Adipose tissue (tissue), 3 donors: ENCODE measurements around the gene EDIL3. TPM values are rescaled to one million over a fixed set of nuclear protein-coding genes. Genes with fewer than 3 reads are reported as not detected.

Experiments used
- H3K27ac ChIP-seq: one replicate; pipeline ENCODE4 v1.5.1; 2013; ENCODE audit warnings: low read depth, low read length
- WGBS, 3 donors: extraction: QIAGEN DNeasy Blood & Tissue Kit; methylation state at CpG; one replicate each; pipeline ENCODE4 v1.1.7; 2013; 5-methylcytosine and 5-hydroxymethylcytosine counted together
- polyA plus RNA-seq, 3 donors: library from polyadenylated mRNA; stranded (reverse); fragments of 200-250 nt; gene quantifications; one replicate each; pipeline ENCODE4 v1.2.3, GENCODE V29; 2013
- donor health status: healthy with polysubstance abuse.
- donor health status: Bipolar disorder and iron deficiency.
- donor health status: healthy.

The EDIL3 gene
- polyA plus RNA-seq, 3 donors, result 1.0 to 2.8 (median 1.6) TPM

DNA sequence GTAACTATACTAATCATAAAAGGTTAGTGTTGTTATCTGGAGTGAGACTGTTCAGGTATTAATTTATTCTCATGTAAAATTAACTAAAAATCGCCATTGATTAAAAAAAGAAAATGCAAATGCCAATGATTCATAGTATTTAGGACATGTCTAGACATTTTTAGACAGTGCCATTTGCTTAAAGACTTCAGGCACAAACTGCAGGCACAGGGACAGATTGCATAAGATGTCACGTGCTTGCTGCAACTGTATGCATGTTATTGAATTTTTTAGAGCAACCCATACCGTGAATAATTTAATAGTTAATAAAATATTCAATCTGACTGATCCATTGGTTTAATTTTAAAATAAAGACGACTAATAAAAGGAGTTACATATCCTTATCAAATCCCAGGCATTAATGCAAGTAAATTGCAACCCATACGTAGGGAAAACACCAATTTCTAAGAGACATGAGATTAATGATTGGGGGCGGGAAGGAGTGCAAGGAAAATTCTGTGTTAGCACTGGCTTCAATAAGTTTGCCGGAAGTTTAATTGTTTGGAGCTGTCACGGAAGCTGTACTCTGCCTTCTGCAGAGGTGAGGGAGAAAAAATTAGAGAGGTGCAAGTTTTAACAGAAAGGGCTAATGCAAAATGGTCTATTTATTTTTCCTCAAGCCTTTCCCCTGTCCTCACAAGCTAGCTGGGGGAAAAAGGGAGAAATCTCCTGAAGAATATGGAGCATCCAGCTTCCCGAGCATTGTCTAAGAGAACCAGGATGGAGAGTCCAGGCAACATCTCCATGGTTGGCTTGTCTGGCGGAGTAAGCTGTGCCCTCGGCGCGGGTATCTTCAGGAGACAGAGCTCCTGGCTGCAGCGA, 2.9 kb downstream of the EDIL3 start:
- WGBS, 3 donors, result 11 to 16% (median 15%) methylated on average over 14 of the region's 14 CpGs
- H3K27ac ChIP-seq, result no peak overlapping the region

GRCh38 chr5:84379749-84380148, 4.9 kb downstream of the EDIL3 start:
- WGBS, 3 donors, result 62 to 85% (median 67%) methylated on average over 2 of the region's 2 CpGs
- H3K27ac ChIP-seq, result no peak overlapping the region

DNA sequence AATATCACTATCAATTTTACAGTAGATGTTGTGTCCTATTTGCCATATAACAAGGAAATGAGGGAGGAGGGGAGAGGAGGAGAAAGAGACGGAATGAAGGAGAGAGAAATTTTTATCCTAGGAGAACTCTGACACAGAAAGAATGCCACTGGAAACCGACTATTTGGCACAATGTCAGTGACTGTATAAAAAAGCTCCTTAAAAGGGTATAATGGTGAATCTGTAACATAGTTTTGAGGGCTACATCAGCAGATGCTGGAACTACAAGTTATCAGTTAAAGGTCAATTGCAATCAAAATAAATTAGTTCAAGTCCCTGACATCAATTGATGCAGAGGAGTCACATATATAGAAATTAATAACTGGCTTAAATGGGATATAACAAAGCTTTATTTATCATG, 5.7 kb downstream of the EDIL3 start:
- WGBS, 3 donors, result 41 to 60% (median 55%) methylated on average over 2 of the region's 2 CpGs
- H3K27ac ChIP-seq, result no peak overlapping the region

GRCh38 chr5:84378420-84378819, 6.3 kb downstream of the EDIL3 start:
- H3K27ac ChIP-seq, result no peak overlapping the region
- WGBS, 3 donors, result 50 to 57% (median 51%) methylated on average over 1 of the region's 1 CpG

DNA sequence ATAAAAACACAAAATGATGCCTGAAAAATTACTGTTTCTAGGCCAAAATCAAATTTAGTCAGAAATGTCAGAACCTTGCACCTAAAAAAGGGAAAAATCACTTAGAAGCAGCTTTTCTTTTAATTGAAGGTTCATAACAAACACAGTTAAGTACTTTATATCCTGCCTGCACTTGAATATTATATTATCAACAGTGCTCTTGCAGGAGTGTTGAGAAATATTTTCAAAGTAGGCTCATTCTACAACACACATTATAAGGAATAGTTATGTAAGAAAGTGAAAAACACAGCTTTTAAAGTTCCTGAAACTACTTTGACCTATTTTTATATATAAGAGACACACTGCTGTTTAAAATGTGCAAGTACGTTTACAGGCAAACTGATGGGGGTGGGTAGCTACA, 8.3 kb downstream of the EDIL3 start:
- H3K27ac ChIP-seq, result no peak overlapping the region
- 70 to 89% (median 82%) methylated on average over 1 of the region's 1 CpG for WGBS, 3 donors

GRCh38 chr5:84374568-84374967, 10.1 kb downstream of the EDIL3 start:
- WGBS, 3 donors, result 81 to 86% (median 86%) methylated on average over 4 of the region's 4 CpGs
- no peak overlapping the region for H3K27ac ChIP-seq

DNA sequence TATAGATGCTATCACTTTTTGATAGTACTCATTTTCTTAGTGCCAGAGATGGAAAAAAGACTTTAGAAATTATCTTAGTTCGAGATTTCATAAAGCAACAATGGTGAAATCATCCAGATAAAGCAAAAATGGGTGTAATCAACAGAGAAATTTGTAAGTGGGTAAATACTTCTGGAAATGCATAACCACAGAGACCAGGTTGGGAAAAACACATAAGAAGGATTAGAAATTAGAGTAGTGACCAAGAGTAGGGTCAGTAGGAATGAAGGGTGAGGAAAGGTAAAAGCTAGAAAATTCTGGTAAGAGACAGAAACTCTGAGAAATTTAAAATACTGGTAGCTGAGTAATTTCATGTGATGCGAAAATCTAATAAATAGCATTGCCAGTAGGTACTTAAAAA, 11.2 kb downstream of the EDIL3 start:
- WGBS, 3 donors, result 78 to 84% (median 84%) methylated on average over 2 of the region's 2 CpGs
- H3K27ac ChIP-seq, result no peak overlapping the region

DNA sequence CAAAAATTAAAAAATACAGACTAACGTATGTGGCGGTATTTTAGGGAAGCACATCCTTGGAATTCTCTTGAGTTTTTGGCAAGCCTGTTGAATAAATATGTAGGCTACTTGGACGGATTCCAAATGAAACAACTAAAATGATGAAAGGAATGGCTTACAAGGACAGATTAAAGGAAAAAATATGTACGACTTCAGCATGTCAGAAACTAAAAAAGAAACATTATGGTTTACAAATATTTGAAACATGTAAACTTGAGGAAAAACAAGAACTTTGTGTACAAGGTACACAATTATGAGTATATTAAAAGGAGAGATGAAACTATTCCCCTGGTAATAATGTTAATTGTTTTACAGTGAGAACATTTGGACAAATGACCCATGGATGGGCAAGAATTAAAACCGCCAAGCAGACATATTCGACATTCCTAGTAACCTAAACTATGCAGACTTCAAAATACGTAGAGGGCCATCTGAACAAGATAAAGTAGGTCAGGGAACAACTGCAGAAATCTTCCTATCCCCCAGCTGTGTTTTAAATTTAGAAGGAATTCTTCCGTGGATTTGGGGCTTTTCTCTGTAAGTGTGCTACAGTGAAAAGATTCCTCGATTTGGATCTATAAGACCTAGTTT, 12.5 kb downstream of the EDIL3 start:
- no peak overlapping the region for H3K27ac ChIP-seq
- 57 to 64% (median 61%) methylated on average over 9 of the region's 9 CpGs for WGBS, 3 donors

GRCh38 chr5:84370176-84370575, 14.5 kb downstream of the EDIL3 start:
- 51 to 61% (median 54%) methylated on average over 2 of the region's 2 CpGs for WGBS, 3 donors

GRCh38 chr5:84364043-84364442, 20.6 kb downstream of the EDIL3 start:
- WGBS, 3 donors, result 49 to 72% (median 67%) methylated on average over 2 of the region's 2 CpGs
- no peak overlapping the region for H3K27ac ChIP-seq

More at GRCh38 chr5:84370176-84370575, 14.5 kb downstream of the EDIL3 start:
- H3K27ac ChIP-seq, result no peak overlapping the region

DNA sequence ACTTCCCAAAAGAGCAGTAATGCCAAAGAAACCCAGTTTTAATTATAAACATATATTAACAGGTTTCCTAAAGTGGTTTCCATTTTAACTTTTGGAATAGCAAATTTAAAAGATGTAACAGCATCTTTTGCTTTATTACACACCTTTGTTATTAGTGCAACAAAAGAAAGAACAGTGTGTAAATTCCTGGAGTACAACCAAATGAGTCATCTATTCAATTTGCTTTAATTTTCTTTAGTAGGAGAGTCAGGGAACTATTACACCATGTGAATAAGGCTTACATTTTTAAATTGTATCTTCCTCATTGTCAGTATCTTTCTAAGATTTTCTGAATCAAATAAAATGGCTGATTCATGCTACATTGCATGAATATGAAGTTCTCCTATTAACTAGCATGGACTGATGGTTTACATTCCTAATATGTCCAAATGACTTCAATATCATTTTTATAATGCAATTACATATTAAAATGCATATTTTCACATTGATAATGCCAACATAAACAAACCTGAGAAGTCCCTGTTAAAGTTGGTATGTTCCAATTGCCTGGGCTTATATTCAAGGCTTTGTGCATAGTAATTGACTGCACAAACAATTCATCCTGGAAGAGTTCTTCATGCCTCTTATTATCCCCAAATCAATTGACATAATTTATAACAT, 22.5 kb downstream of the EDIL3 start:
- H3K27ac ChIP-seq, result no peak overlapping the region

- H3K27ac ChIP-seq, result no peak overlapping the region
- 77 to 84% (median 82%) methylated on average over 2 of the region's 2 CpGs for WGBS, 3 donors
These were observed 23.1 kb downstream of the EDIL3 start for GRCh38 chr5:84361572-84361971.

- 85 to 91% (median 89%) methylated on average over 3 of the region's 3 CpGs for WGBS, 3 donors
- H3K27ac ChIP-seq, result no peak overlapping the region
These were observed 24.6 kb downstream of the EDIL3 start for GRCh38 chr5:84360056-84360455.

GRCh38 chr5:84354101-84354500, 30.6 kb downstream of the EDIL3 start:
- WGBS, 3 donors, result 86 to 90% (median 87%) methylated on average over 4 of the region's 4 CpGs
- H3K27ac ChIP-seq, result no peak overlapping the region

DNA sequence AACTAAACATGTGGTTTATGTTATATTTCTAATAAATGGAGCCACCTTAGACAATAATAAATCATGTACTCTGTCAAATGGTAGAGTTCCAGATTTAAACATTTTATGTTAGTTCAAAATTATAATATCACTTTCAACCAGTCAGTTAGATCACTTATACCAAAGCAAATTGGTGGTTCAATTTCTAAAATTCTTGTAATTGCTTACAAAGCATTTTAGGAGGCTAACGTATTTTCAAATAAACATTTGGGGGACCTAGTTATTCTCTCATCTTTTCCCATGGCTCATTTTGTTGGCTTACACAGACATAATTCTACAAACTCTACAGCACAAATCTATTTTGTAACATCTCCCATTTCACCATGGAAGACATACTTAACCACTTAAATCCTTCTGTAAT, 39.9 kb downstream of the EDIL3 start:
- no peak overlapping the region for H3K27ac ChIP-seq
- 65 to 78% (median 70%) methylated on average over 1 of the region's 1 CpG for WGBS, 3 donors

- H3K27ac ChIP-seq, result no peak overlapping the region
These were observed 41.5 kb downstream of the EDIL3 start for GRCh38 chr5:84343171-84343570.

- no peak overlapping the region for H3K27ac ChIP-seq
- 72 to 86% (median 74%) methylated on average over 5 of the region's 5 CpGs for WGBS, 3 donors
These were observed 52.6 kb downstream of the EDIL3 start for GRCh38 chr5:84332106-84332505.

DNA sequence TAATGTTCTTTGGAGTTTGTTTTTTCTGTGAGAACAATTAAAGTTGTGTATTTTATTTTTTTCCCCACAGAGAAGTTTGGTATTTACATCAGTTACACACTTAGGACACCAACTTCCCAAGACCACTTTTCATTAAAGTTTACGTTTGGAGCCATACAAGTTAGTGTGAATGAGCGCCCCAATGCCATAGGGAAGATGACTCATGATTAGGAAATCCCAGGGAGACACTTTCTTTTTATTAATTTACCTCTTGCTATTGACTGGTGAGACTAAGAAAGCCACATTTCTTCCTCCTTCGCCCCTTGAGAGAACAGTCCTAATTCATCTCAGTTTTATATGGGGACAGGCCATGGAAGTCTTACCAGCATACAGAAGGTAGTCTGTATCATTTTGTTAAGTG, 57.1 kb downstream of the EDIL3 start:
- WGBS, 3 donors, result 62 to 80% (median 79%) methylated on average over 3 of the region's 3 CpGs
- H3K27ac ChIP-seq, result no peak overlapping the region

GRCh38 chr5:84322646-84323045, 62.0 kb downstream of the EDIL3 start:
- no peak overlapping the region for H3K27ac ChIP-seq
- WGBS, 3 donors, result 82 to 90% (median 86%) methylated on average over 3 of the region's 3 CpGs
